Endothelial cell (in vitro differentiated cells): ENCODE measurements around the gene SPRR2B. TPM values are rescaled to one million over a fixed set of nuclear protein-coding genes. Genes with fewer than 3 reads are reported as not detected.

Experiments used
- DNase-seq: peaks from one replicate; pipeline ENCODE4 v3.0.0; 2021; ENCODE audit warnings: low spot score
- H3K27ac Mint-ChIP-seq: one replicate; pipeline ENCODE4 v1.8.0; 2021; ENCODE audit warnings: mixed read lengths, inconsistent platforms; ENCODE audit not compliant: unreplicated experiment
- H3K27me3 Mint-ChIP-seq: one replicate; pipeline ENCODE4 v1.8.0; 2021; ENCODE audit warnings: mild to moderate bottlenecking, moderate library complexity, mixed read lengths, inconsistent platforms; ENCODE audit not compliant: unreplicated experiment
- H3K36me3 Mint-ChIP-seq: one replicate; pipeline ENCODE4 v1.8.0; 2021; ENCODE audit warnings: mild to moderate bottlenecking, low read depth, mixed read lengths, inconsistent platforms; ENCODE audit not compliant: unreplicated experiment
- H3K4me1 Mint-ChIP-seq: one replicate; pipeline ENCODE4 v1.8.0; 2021; ENCODE audit warnings: mild to moderate bottlenecking, mixed read lengths, inconsistent platforms; ENCODE audit not compliant: unreplicated experiment
- H3K4me3 Mint-ChIP-seq: one replicate; pipeline ENCODE4 v1.8.0; 2021; ENCODE audit warnings: mild to moderate bottlenecking, mixed read lengths, inconsistent platforms; ENCODE audit not compliant: unreplicated experiment
- H3K9me3 Mint-ChIP-seq: one replicate; pipeline ENCODE4 v1.8.0; 2021; ENCODE audit warnings: mixed read lengths, inconsistent platforms; ENCODE audit not compliant: unreplicated experiment
- total RNA-seq: library from RNA; stranded (reverse); fragmentation: NEBNext Ultra II Directional; extraction: Animal tissue kit (Norgen Biotek cat#: 25700); gene quantifications from one replicate; pipeline ENCODE4 v1.2.1, GENCODE V29; 2021; ENCODE audit not compliant: unreplicated experiment
- TF ChIP-seq, protein P1 (sequence below): fragments of 200-600 bp; sonication (generic); IDR thresholded peaks from one replicate; pipeline ENCODE4 v1.5.0; 2021; ENCODE audit warnings: antibody characterized with exemption; ENCODE audit not compliant: unreplicated experiment

SPRR2B gene
- total RNA-seq, 1 donor from 2014 or later = not detected

GRCh38 chr1:153081736-153082135, 10.3 kb upstream of the SPRR2B start:
- TF ChIP-seq, protein P1, sequence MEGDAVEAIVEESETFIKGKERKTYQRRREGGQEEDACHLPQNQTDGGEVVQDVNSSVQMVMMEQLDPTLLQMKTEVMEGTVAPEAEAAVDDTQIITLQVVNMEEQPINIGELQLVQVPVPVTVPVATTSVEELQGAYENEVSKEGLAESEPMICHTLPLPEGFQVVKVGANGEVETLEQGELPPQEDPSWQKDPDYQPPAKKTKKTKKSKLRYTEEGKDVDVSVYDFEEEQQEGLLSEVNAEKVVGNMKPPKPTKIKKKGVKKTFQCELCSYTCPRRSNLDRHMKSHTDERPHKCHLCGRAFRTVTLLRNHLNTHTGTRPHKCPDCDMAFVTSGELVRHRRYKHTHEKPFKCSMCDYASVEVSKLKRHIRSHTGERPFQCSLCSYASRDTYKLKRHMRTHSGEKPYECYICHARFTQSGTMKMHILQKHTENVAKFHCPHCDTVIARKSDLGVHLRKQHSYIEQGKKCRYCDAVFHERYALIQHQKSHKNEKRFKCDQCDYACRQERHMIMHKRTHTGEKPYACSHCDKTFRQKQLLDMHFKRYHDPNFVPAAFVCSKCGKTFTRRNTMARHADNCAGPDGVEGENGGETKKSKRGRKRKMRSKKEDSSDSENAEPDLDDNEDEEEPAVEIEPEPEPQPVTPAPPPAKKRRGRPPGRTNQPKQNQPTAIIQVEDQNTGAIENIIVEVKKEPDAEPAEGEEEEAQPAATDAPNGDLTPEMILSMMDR = no peak
- peaks cover 2% of the 10 kb centered on the region for H3K27me3 Mint-ChIP-seq
- H3K4me1 Mint-ChIP-seq = no peaks in the 10 kb centered on the region
- H3K36me3 Mint-ChIP-seq = no peaks in the 10 kb centered on the region
- no peak for DNase-seq
- H3K9me3 Mint-ChIP-seq = no peaks in the 10 kb centered on the region
- no peak overlapping the region for H3K4me3 Mint-ChIP-seq
- H3K27ac Mint-ChIP-seq = no peak overlapping the region

GRCh38 chr1:153072806-153073726, 1.7 kb upstream of the SPRR2B start:
- DNase-seq = no peak
- no peaks in the 10 kb centered on the region for H3K9me3 Mint-ChIP-seq
- no peaks in the 10 kb centered on the region for H3K36me3 Mint-ChIP-seq
- no peaks in the 10 kb centered on the region for H3K4me1 Mint-ChIP-seq
- peaks cover 2% of the 10 kb centered on the region for H3K27me3 Mint-ChIP-seq
- no peak overlapping the region for H3K4me3 Mint-ChIP-seq
- TF ChIP-seq, protein P1 = no peak
- no peak overlapping the region for H3K27ac Mint-ChIP-seq

- no peak overlapping the region for H3K27ac Mint-ChIP-seq
These were observed 1.2 kb downstream of the SPRR2B start for GRCh38 chr1:153070243-153070642.

DNA sequence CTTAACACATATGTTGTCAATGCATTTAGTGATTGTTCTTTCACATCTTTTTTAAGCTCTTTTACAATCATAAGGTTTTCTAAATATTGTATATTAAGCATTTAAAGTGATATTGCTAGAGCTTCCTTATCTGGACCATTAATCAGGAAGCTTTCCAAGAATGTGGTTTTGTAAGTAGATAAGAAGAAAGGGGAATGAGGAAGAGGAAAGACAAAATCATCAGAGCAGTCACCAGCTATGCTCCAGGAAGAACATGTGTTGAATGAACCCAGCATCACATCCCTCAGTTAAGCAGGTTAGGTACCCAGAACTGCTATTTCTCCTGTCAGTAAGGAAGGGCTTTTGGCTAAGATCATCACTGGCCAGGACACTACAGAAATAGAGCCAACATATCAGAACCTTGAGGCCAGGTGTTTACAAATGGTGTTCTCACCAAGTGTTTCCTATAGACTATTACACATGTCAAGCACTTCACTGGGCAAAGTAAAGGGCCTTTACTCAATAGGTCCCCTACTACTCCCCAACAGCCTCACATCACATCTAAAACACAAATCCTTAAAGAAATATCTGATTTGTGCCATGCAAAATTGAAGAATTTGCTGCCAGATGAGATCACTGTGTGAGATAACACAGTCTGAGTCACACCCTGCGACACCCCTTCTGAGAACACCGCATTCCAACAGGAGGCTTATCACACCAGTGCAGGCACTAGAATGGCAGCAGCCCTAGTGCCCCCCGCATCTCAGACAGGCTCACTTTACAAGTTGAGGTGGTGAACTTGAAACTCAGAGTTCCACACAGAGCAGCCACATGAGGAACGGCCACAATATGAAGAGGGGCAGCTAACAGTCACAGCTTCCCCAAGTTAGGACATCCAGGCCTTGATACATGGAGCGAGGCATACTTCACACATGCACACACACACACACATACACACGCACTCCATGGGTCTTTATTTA, 12.3 kb downstream of the SPRR2B start:
- Mint-ChIP-seq H3K27me3 (no peaks in the 10 kb centered on the region), H3K9me3 (no peaks in the 10 kb centered on the region), H3K27ac (no peak overlapping the region), H3K4me3 (no peak overlapping the region), H3K36me3 (no peaks in the 10 kb centered on the region), H3K4me1 (peaks cover 9% of the 10 kb centered on the region)
- TF ChIP-seq, protein P1 = no peak
- no peak for DNase-seq

More at GRCh38 chr1:153070243-153070642, 1.2 kb downstream of the SPRR2B start:
- Mint-ChIP-seq H3K27me3 (peaks cover 2% of the 10 kb centered on the region), H3K36me3 (no peaks in the 10 kb centered on the region), H3K4me1 (no peaks in the 10 kb centered on the region), H3K4me3 (no peak overlapping the region), H3K9me3 (no peaks in the 10 kb centered on the region)
- TF ChIP-seq, protein P1 = no peak
- no peak for DNase-seq
